HG02798 (cell line): ENCODE measurements around the gene SNORC.
"Not testable (repeated sequence)": the region's sequence is repeated elsewhere in the genome, so short reads cannot be mapped to it uniquely, and the experiment has no call there.

ENCODE experiments used
- ATAC-seq: cut with Tn5 transposase; IDR thresholded peaks from one replicate; pipeline ENCODE4 v1.9.1; 2021; ENCODE audit warnings: mild to moderate bottlenecking; ENCODE audit not compliant: unreplicated experiment, poor library complexity

SNORC gene

DNA sequence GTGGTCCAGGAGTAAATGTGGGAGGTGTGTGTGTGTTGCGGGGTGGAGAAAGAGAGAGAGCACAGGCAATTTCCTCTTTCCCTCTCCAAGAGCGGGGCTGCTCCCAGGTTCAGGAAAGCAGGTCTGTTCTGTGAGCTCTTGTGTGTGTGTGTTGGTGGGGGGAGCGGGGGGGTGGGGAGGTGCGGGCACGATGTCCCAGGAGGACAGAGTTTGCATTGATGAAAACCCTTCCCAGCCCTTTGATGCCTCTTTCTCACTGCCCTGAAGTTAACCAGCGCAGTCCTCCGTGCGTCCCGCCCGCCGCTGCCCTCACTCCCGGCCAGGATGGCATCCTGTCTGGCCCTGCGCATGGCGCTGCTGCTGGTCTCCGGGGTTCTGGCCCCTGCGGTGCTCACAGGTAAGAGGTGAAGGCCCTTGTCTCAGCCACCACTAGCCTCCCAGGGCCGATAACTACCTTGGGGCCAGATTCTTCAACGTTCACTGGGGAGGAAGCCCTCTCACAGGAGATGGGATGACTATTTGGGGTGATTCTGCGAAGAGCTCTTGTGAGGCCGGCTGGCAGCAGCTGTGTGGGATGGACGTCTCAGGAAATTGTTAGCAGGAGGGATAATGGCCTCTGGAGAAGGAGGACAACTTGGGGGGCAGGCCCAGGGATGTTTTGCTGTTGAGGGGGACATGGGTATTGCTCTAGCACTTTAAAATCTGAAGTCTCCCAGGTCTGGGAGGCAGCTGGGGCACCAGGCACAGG, at the start of gene SNORC:
SNORC (plus strand) TSS at position 247 of the 748 bp plus-strand sequence; CDS start at position 325, 78 bp downstream.
- ATAC-seq = no peak

DNA sequence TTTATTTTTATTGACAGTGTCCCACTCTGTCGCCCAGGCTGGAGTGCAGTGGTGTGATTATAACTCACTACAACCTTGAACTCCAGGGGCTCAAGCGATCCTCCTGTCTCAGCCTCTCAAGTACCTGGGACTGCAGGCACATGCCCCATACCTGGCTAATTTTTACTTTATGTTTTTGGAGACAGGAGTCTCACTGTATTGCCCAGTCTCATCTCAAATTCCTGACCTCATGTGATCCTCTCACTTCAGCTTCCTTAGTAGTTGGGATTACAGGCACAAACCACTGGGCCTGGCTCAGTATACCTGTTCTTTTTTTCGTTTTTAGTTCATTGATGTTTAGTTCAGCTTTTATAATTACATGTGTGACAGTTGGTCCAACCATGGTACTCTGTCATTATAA, 40.1 kb upstream of the SNORC start:
- no peak for ATAC-seq

DNA sequence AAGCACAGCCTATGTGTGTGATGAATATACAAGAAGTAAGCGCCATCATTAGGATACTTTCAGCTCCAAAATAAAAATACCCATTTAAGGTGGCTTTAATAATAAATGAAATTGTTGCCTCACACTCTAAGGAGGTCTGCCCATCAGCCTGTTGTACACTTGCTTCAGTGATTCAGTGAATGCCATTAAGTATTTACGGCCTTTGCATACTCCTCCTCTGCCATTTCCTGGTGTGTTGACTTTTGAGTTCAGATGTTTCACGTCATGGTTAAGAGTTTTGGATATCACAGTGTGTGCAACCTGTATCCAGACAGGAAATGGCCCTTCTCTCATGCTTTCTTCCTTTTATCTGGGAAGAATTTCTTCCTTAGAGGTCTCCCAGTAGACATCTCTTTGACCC, 38.6 kb upstream of the SNORC start:
- ATAC-seq = no peak

DNA sequence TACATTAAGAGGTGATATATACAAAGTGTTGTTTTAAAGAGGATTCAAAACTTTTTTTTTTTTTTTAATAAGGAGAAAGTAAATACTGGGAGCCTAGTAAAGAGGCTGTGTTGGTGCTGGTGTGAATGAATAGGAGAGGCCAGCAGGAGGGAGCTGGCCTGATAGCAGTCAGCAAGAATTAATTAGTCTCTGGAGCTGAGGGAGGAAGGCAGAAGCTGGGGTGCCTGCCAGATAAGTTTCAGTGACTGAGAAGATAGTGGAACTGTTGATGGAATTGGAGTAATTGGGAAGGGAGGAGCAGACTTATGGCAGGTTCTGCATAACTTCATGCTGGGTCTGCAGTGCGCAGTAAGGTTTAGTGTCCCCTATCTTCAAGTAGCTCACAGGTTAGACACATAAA, 36.2 kb upstream of the SNORC start:
- no peak for ATAC-seq

DNA sequence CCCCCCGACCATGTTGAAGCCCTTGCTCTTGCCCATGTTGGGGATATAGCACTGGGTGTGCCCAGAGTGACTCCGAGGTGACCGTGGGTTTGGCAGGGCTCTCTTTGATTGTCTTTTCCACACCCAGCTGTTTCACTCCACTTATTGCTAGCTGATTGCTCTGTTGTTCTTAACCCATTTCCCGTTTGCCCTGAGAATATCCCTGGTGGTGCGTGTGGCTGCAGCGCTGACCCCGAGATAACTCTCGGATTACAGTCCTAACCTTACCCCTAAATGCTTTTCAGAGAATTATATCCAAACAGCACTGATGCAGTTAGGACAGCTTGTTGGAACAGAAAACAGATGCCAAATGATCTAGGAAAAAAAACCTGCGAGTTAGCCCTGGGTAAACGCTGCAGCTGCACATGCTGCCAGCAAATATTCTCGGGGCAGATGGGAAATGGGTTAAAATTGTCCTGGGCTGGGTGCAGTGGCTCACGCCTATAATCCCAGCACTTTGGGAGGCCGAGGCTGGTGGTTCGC, 34.3 kb upstream of the SNORC start:
- ATAC-seq = no peak

DNA sequence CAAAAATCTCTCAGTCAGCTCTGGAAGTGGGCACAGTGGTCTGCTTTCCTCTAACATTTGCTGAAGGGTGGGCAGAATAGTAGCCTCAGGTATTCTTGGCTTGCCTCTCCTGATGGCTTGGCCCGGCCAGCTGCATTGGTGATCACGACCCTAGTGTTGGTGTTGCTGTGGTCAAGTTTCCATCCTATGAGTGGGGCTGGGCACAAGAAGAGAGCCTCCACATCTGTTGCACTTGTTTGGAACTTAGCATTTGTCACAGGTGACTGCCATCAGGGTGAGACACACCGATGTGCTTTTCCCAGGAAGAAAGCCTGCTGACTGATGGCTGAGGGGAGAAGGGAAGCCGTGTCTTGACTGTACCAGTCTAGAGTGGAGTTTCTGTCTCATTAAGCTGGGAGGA, 33.1 kb upstream of the SNORC start:
- no peak for ATAC-seq

DNA sequence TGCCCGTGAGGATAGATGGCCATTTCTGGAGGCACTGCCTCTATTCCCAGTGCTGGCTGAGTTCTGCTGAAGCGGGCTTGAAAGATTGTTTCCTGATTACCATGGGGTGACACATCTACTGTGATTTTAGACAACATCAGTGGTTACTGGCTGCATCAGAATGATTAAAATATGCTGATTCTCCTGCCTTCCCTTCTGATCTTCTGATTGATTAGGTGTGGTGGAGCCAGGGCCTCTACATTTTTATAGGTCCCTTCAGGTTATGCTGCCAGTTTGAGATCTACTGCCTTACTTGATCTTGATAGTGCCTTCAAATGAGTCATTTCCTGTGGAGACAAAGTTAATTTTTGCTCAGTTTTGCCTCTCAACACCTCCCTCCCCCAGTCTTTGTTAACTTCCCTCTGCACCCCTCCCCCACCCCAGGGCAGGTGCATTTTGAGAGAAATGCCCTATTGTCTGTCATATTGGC, 31.6 kb upstream of the SNORC start:
- ATAC-seq = peak; percentile 52

DNA sequence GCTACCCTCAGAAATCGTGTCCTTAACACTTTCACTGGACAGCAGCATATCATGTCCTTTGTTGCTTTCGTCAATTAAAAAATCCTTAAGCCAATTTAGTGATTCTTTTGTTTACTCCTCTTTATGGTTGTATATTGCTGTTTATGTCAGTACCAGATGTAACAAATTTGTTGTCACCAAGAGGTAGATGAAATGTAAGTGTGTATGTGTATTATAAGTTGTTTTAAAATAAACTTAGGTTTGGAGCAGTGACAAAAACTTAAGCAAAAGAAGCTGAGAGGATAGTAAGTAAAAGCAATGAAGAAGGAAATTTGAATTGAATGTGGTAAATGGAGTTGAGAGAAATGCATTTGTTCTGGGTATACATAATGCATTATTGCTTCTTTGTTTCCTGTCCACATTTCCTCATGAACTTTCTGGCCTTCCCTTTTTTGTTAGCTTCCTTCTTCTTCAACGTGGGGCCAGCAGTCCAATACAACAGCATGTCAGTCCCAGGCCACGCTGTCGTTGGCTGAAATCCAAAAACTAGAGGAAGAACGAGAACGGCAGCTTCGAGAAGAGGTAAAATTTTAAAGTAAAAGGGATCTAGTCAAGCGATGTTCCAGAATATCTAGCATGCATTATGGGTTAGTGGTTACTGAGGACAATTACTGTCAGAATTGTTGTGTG, 30.5 kb upstream of the SNORC start:
- ATAC-seq = no peak

DNA sequence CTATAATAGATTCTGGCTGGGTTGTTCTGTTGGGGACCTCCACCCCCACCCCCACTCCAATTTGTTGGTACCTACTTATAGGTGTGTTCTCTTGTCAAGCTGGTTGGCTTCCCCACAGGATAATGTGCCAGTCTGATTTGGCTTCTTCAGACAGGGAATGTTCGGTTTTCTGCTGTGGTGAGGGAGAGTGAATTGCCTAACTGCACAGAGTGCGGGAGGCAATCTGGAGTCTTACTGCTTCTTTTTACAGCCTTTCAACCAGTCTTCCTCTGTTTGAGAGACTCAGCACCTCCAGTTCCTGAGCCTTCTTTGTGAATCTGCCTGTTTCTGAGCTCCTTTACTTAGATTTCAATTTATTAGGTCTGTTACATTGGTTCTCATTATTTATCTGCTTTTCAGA, 27.4 kb upstream of the SNORC start:
- ATAC-seq = no peak

DNA sequence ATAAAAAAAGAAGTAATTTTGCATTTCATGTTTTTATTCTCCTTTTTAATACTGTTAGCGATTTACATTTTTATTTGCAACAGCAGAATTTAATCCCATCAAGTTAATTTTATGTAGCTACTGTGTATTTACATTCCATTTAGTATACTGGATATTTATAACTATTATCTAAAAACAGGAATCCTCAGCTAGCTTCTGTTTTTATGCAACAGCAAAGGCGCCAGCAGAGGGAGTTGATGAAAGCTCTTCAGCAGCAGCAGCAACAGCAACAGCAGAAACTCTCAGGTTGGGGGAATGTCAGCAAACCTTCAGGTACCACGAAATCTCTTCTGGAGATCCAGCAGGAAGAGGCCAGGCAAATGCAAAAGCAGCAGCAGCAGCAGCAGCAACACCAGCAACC, 26.2 kb upstream of the SNORC start:
- ATAC-seq = no peak

DNA sequence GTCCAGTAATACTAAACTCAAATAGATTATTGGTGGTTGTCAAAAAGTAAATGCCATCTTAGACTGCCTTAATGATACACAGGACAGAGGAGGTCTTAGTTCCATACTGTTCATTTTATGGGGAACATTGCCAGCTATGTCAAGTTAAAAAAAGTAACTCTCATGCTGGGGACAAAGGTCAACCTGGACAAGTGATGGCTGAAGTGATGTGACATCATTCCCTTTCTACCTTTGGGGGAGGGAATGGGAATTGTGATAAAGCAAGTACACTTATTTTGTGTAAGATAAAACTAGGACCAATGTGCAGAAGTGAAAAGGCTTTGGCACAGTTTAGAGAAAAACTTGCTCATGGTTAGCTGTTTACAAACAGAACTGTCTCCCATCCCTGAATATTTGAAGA, 24.0 kb upstream of the SNORC start:
- no peak for ATAC-seq

DNA sequence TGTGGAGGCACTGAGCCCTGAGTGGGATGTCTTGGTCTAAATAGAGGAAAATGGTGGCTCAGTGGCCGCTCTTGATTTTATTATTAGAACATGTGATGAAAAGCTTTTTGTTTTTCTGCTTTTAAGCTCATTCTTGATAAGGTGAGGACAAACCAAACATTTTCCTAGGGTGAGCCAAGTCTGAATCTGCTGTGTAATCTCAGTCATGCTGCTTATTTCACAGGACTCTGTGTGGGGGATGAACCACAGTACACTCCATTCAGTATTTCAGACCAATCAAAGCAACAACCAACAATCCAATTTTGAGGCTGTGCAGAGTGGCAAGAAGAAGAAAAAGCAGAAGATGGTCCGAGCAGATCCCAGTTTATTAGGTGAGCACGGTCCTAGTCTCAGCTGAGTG, 20.0 kb upstream of the SNORC start:
- ATAC-seq = no peak

DNA sequence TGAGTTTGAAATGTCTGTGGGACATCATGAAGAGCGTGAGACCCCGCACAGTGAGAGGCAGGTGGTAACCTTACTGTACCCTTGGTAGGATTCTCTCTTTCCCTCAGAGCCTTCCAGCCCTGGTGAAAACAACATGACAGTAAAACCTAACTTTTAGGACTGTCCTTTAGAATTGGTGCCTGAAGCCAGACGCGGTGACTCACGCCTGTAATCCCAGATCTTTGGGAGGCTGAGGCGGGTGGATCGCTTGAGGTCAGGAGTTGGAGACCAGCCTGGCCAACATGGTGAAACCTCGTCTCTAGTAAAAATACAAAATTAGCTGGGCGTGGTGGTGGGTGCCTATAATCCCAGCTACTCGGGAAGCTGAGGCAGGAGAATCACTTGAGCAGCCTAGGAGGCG, 18.0 kb upstream of the SNORC start:
- not testable (repeated sequence) for ATAC-seq

DNA sequence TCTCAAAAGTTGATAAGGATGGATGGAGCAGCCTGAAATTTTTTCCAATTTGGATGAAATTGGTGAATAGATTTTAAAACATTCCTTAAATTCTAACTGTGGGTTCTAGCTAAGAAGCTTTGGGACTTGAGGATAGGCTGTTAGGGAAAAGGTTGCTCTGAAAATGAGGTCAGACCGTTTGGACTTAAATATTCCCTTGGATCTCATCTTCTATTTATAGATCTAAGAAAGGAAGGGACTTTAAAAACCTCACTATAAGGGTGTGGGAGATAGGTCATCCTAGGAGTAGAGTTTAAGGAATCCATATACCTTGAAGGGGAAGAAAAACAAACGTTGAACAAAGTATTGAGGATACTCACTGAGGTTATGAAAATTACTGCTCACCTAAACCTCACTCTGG, 17.4 kb upstream of the SNORC start:
- no peak for ATAC-seq

DNA sequence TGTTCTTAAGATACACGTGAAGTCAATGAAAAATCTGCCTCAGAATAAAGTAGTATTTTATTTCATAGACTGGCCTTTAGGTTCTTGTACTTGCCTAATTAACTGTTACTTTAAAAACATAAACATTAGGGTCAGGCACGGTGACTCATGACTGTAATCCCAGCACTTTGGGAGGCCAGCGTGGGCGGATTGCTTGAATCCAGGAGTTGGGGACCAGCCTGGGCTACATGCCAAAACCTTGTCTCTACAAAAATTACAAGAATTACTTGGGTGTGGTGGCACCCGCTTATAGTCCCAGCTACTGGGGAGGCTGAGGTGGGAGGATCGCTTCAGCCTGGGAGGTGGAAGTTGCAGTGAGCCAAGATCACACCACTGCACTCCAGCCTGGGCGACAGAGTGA, 16.0 kb upstream of the SNORC start:
- ATAC-seq = no peak

DNA sequence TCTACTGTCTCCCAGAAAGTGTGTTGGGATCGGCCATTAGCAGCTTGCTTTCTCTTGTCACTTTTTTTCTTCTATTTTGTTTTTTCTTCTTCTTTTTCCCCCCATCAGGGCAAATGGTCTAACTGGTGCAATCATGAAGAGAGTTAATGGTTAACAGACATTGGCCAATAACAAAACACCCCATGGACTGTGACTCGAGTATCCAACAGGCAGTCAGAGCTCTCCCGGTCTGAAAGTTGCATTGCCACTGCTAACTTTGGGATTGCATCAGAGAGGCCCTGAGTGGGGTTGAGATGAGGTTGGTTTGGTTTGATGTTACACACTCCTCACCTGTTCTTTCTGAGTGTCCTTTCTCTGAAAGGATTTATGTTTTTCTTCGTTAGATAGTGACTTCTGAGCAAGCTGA, 12.9 kb upstream of the SNORC start:
- ATAC-seq = no peak

DNA sequence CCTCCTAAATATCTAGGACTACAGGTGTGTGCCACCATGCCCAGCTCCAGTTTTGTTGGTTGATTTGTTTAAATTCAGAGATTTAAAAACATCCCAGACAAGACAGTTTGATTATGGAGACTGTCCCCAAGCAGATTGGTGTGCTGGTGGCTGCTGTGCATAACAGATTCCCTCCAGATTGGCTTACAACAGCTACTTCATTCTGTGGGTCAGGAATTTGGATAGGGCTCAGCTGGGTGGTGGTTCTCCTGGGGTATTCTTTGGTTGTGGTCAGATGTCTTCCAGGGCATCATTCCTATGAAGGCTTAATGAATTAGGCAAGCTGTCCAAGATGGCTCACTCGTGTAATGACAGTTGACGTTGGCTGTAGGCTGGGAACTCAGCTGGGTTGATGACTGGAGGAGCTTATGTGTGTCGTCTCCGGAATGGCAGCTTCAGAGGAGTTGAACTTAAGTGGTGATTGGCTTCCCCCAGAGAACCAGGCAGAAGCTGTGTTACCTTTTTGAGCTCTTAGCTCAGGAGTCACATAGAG, 10.6 kb upstream of the SNORC start:
- ATAC-seq = no peak

DNA sequence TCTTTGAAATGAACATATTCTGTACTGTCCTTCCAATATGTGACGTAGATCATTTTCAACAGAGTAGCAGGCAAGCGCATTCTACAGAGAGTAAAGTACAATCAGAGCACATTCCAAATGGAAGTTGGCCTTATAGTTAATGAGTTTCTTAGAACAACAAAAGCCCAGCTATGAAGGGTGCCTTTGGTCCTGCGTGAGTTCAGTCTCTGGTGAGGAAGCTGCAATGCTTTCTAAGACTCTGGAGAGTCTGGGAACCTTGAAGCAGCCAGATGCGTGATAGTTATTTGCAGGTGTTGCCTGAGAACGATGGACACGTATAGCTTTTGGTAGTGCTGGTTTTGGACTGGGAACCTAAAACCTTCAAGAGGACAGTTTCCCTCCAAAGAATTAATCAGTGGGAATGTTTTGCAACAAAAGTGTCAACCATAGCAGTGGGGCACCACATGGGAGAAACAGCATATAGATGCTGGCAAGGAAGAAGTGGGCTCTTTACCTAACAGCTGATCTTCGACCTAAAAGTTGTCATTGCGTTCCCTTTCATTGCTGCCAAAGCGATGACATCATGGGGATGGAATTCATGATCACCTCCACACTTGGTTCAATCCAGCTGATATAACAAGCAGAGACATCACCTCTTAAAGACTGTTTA, 9.3 kb upstream of the SNORC start:
- ATAC-seq = no peak

DNA sequence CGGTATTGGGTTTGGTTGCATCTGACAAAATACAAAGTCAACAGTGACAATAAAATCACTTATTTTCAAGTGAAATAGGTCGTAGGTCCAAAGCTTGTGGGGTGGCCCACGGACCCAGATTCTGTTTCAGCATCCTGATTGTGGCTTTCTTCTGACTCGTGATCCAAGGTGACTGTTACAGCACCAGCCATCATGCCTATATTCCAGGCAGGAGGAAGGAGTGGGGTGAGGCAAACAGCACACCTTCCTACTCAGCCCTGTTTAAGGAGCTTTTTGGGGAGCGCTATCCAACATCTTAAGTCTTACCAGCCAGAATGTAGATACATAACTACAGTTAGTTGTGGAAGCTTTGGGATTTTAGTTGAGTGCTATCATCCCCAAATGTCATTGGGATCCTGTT, 8.7 kb upstream of the SNORC start:
- no peak for ATAC-seq

DNA sequence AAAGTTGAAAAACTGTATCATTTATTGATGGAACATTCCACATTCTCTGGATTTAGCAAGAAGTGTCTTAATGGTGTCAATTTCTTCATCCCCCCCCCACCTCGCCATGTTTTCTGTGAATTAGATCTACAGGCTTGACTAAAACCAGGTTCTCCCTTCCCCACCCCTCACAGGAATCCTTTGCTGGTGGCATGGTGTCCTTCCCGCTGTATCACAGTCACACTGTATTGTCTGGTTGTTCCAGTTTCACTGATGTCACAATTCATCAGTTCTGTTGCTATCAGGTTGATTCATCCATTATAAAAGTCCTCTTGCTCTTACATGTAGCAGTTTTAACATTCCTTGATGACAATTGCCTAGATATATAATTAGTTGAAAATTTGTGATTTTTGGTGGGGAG, 6.1 kb upstream of the SNORC start:
- no peak for ATAC-seq

DNA sequence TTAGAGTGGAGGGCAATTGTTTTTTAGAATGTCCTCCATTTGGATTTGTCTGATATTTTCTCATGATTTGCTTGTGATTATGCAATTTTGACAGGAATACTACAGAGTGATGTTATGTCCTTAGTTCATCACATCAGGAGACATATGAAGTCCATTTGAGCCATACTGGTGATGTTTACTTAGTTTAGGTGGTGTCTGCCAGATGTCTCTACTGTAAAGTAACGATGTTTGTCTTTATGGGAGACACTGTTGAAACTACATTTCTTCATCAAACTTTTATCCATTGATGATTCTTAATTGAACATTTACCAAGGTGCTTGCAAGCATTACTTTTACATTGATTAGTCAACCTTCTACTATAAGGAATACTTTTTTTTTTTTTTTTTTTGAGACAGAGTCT, 4.9 kb upstream of the SNORC start:
- no peak for ATAC-seq
